ENCODE data around the gene PEX19. TPM values are rescaled to one million over a fixed set of nuclear protein-coding genes. Genes with fewer than 3 reads are reported as not detected.

PEX19 gene
- total RNA-seq, 6 donors from 2014 or later = 28.3 to 69.1 (median 40.6) TPM

DNA sequence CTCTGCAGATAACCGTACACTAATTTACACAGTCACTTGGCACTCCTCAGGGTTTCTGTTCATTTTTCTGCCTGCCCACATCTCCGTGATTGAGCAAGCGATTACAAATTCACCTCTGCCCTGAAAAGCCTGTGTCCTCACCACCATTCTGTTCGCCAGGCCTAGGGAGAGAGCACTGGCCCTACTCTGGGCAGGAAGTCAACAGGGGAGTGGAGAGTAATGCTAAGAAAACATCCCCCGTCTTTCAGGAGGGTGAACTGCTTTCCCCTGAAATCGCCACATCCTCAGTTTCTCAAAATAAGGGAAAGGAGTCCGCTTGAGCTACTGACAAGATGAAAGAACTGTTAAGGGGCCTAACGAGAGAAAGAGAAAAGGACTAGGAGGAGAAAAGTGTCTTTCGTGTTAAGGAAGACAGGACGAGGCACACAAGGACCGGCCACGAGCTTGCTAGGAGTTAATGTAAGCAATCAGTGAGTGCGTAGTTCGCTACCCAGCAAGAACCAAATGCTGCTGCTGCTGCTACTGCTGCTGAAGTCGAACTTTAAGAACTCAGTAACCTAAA lies 632 bp downstream of the PEX19 start:
- Histone ChIP-seq H3K27ac (peak overlapping the region; percentile 74 to 92 (median 83)), H3K9me3 (no peaks in the 10 kb centered on the region), H3K27me3 (no peaks in the 10 kb centered on the region), H3K36me3 (peaks cover 21 to 46% (median 37%) of the 10 kb centered on the region in 4 donors), H3K4me3 (peak overlapping the region; percentile 67 to 93 (median 77)), H3K4me1 (peaks cover 12 to 36% (median 21%) of the 10 kb centered on the region in 4 donors)
- 2 to 4% methylated on average over 15 of the region's 15 CpGs for WGBS, 2 donors
- peak in 1 of 2 donors; percentile 55 for TF ChIP-seq POLR2AphosphoS5 (IDR thresholded peaks at IDR 0.05)
- TF ChIP-seq, protein P1, sequence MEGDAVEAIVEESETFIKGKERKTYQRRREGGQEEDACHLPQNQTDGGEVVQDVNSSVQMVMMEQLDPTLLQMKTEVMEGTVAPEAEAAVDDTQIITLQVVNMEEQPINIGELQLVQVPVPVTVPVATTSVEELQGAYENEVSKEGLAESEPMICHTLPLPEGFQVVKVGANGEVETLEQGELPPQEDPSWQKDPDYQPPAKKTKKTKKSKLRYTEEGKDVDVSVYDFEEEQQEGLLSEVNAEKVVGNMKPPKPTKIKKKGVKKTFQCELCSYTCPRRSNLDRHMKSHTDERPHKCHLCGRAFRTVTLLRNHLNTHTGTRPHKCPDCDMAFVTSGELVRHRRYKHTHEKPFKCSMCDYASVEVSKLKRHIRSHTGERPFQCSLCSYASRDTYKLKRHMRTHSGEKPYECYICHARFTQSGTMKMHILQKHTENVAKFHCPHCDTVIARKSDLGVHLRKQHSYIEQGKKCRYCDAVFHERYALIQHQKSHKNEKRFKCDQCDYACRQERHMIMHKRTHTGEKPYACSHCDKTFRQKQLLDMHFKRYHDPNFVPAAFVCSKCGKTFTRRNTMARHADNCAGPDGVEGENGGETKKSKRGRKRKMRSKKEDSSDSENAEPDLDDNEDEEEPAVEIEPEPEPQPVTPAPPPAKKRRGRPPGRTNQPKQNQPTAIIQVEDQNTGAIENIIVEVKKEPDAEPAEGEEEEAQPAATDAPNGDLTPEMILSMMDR (IDR thresholded peaks at IDR 0.05) = no peak
- no peak for TF ChIP-seq EP300 (IDR thresholded peaks at IDR 0.05)
- TF ChIP-seq POLR2A (IDR thresholded peaks at IDR 0.05) = peak in 2 of 4 donors; percentile 12 to 15
- peak; percentile 63 to 72 for ATAC-seq (ENCODE audit: low FRiP score in 2 of 2)
- DNase-seq = peak in 1 of 2 donors; percentile 67

GRCh38 chr1:160282807-160283206 lies 2.1 kb downstream of the PEX19 start:
- H3K27ac ChIP-seq = peak overlapping the region in 1 of 4 donors; percentile 92
- no peak for DNase-seq
- TF ChIP-seq POLR2AphosphoS5 (IDR thresholded peaks at IDR 0.05) = no peak
- TF ChIP-seq, protein P1 (IDR thresholded peaks at IDR 0.05) = no peak
- no peak for TF ChIP-seq EP300 (IDR thresholded peaks at IDR 0.05)
- no peak for TF ChIP-seq POLR2A (IDR thresholded peaks at IDR 0.05)
- no peaks in the 10 kb centered on the region for H3K27me3 ChIP-seq
- peaks cover 27 to 50% (median 45%) of the 10 kb centered on the region in 4 donors for H3K36me3 ChIP-seq
- no peak overlapping the region for H3K4me3 ChIP-seq
- no peaks in the 10 kb centered on the region for H3K9me3 ChIP-seq
- WGBS, 2 donors = 91 to 92% methylated on average over 7 of the region's 7 CpGs
- no peak for ATAC-seq (ENCODE audit: low FRiP score in 2 of 2)
- peaks cover 12 to 36% (median 21%) of the 10 kb centered on the region in 4 donors for H3K4me1 ChIP-seq

DNA sequence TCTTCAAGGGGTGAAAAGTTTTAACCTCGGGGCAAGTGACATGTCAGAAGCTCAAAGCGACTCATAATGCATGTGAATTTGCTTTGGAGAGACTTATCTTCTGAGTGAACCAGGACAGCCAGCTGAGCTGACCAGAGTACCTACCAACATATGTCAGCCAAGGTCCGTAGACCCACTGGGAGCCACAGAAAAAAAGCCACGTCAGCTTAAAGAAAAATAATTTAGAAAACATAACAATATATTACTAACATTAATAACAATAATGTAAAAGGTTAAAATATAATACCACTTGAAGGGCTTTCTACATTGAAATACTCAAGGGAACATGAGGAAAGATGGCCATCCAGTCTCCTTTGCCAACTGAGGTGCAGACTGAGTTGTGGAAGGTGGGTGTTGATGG lies 6.9 kb downstream of the PEX19 start:
- no peaks in the 10 kb centered on the region for H3K27me3 ChIP-seq
- TF ChIP-seq POLR2AphosphoS5 (IDR thresholded peaks at IDR 0.05) = no peak
- TF ChIP-seq EP300 (IDR thresholded peaks at IDR 0.05) = no peak
- no peak for TF ChIP-seq POLR2A (IDR thresholded peaks at IDR 0.05)
- TF ChIP-seq, protein P1 (IDR thresholded peaks at IDR 0.05) = no peak
- peaks cover 0 to 4% (median 0%) of the 10 kb centered on the region in 4 donors for H3K4me1 ChIP-seq
- H3K9me3 ChIP-seq = no peaks in the 10 kb centered on the region
- ATAC-seq (ENCODE audit: low FRiP score in 2 of 2) = no peak
- 88 to 89% methylated on average over 4 of the region's 4 CpGs for WGBS, 2 donors
- H3K4me3 ChIP-seq = no peak overlapping the region
- no peak overlapping the region for H3K27ac ChIP-seq
- peaks cover 27 to 70% (median 56%) of the 10 kb centered on the region in 4 donors for H3K36me3 ChIP-seq
- DNase-seq = no peak

- no peak overlapping the region for H3K27ac ChIP-seq
- H3K4me1 ChIP-seq = no peaks in the 10 kb centered on the region
- H3K4me3 ChIP-seq = no peak overlapping the region
- TF ChIP-seq EP300 (IDR thresholded peaks at IDR 0.05) = no peak
- TF ChIP-seq, protein P1 (IDR thresholded peaks at IDR 0.05) = no peak
- no peak for TF ChIP-seq POLR2AphosphoS5 (IDR thresholded peaks at IDR 0.05)
- H3K36me3 ChIP-seq = peaks cover 27 to 65% (median 54%) of the 10 kb centered on the region in 4 donors
- WGBS, 2 donors = 86 to 87% methylated on average over 2 of the region's 2 CpGs
- ATAC-seq (ENCODE audit: low FRiP score in 2 of 2) (no peak), DNase-seq (no peak)
- H3K27me3 ChIP-seq = no peaks in the 10 kb centered on the region
- H3K9me3 ChIP-seq = no peaks in the 10 kb centered on the region
Observed at GRCh38 chr1:160277330-160277729, 7.6 kb downstream of the PEX19 start.

- ATAC-seq (ENCODE audit: low FRiP score in 2 of 2) (no peak), DNase-seq (no peak)
- H3K4me1 ChIP-seq = no peaks in the 10 kb centered on the region
- peaks cover 0 to 4% (median 0%) of the 10 kb centered on the region in 4 donors for H3K36me3 ChIP-seq
- H3K9me3 ChIP-seq = no peaks in the 10 kb centered on the region
- no peaks in the 10 kb centered on the region for H3K27me3 ChIP-seq
- no peak overlapping the region for H3K27ac ChIP-seq
- no peak for TF ChIP-seq POLR2A (IDR thresholded peaks at IDR 0.05)
- no peak for TF ChIP-seq POLR2AphosphoS5 (IDR thresholded peaks at IDR 0.05)
- TF ChIP-seq EP300 (IDR thresholded peaks at IDR 0.05) = no peak
- TF ChIP-seq, protein P1 (IDR thresholded peaks at IDR 0.05) = no peak
- H3K4me3 ChIP-seq = no peak overlapping the region
- 88 to 89% methylated on average over 1 of the region's 1 CpG for WGBS, 2 donors
Observed at GRCh38 chr1:160271025-160271424, 13.9 kb downstream of the PEX19 start.
